Endothelial cell of umbilical vein (primary cell): ENCODE measurements around the gene SERTAD4.

Source experiments
- CTCF ChIP-seq, 2 donors: IDR thresholded peaks; 1 replicate in 1 of 2; 2 replicates in 1 of 2; pipeline ENCODE4 v1.5.1; 2011; ENCODE audit warnings: low read length in 2 of 2, mild to moderate bottlenecking in 2 of 2, moderate library complexity in 2 of 2, control low read depth in 1 of 2, inconsistent platforms in 1 of 2, low read depth in 1 of 2; ENCODE audit not compliant: insufficient read depth in 1 of 2; ENCODE audit errors: extremely low read depth in 1 of 2
- GATA2 ChIP-seq: IDR thresholded peaks from 2 replicates; pipeline ENCODE4 v1.7.0; 2011; ENCODE audit warnings: low read depth, mild to moderate bottlenecking, moderate library complexity, mixed read lengths, low read length; ENCODE audit not compliant: insufficient read length, insufficient read depth
- POLR2A ChIP-seq: IDR thresholded peaks from 2 replicates; pipeline ENCODE4 v1.6.1; 2012; ENCODE audit warnings: low read depth, mild to moderate bottlenecking, control low read depth, low read length

GRCh38 chr1:210262897-210263272, 30.3 kb downstream of the SERTAD4 start:
- TF ChIP-seq CTCF (IDR thresholded peaks at IDR 0.05; ENCODE audit: extremely low read depth in 1 of 2, insufficient read depth in 1 of 2, low read depth in 1 of 2, low read length in 2 of 2): no peak
- TF ChIP-seq POLR2A: no peak
- TF ChIP-seq GATA2: no peak
